ENCODE data around the gene KDM2A.

- TF ChIP-seq CTCF (IDR thresholded peaks at IDR 0.05) (no peak), POLR2A (IDR thresholded peaks at IDR 0.05) (no peak)
Observed at GRCh38 chr11:67304511-67305113, 185.5 kb downstream of the KDM2A start.
